Kidney (tissue), 14 donors: Measurements from ENCODE around the gene UPF1. TPM values are rescaled to one million over a fixed set of nuclear protein-coding genes. Genes with fewer than 3 reads are reported as not detected.

Source experiments
- DNase-seq, 5 donors: peaks; one replicate each; pipeline ENCODE4 v3.0.0-alpha.2; 2013 to 2020
- FAIRE-seq: peaks from 2 replicates; lab custom pipeline; 2012; peaks lifted over from hg19 to GRCh38; lab: Jason Lieb, UNC
- H3K27ac ChIP-seq, 2 donors: one replicate each; pipeline ENCODE4 v1.7.0; 2013; ENCODE audit warnings: low read depth in 2 of 2, low read length in 2 of 2, inconsistent platforms in 1 of 2
- H3K27me3 ChIP-seq: one replicate; pipeline ENCODE4 v1.7.1; 2013; ENCODE audit warnings: low read length, inconsistent platforms; ENCODE audit not compliant: control insufficient read depth, insufficient read depth
- H3K36me3 ChIP-seq, 3 donors: one replicate each; pipeline versions ENCODE4 v1.7.0 to v1.7.1; 2013; ENCODE audit warnings: low read length in 3 of 3, control low read depth in 1 of 3, inconsistent platforms in 1 of 3; ENCODE audit not compliant: insufficient read depth in 3 of 3, control insufficient read depth in 2 of 3
- H3K4me1 ChIP-seq, 3 donors: one replicate each; pipeline versions ENCODE4 v1.7.0 to v1.7.1; 2013; ENCODE audit warnings: low read length in 3 of 3, inconsistent platforms in 1 of 3, low read depth in 1 of 3; ENCODE audit not compliant: control insufficient read depth in 2 of 3, insufficient read depth in 2 of 3
- H3K4me3 ChIP-seq, 3 donors: one replicate each; pipeline versions ENCODE4 v1.7.0 to v1.8.1; 2013; ENCODE audit warnings: low read length in 3 of 3, control low read depth in 1 of 3, inconsistent platforms in 1 of 3
- H3K9ac ChIP-seq, 3 donors: one replicate each; pipeline versions ENCODE4 v1.7.0 to v1.7.1; 2013; ENCODE audit warnings: low read length in 3 of 3, control low read depth in 1 of 3, inconsistent platforms in 1 of 3
- H3K9me3 ChIP-seq, 3 donors: one replicate each; pipeline versions ENCODE4 v1.7.0 to v1.7.1; 2013; ENCODE audit warnings: low read length in 3 of 3, control low read depth in 1 of 3, inconsistent platforms in 1 of 3; ENCODE audit not compliant: control insufficient read depth in 2 of 3, insufficient read depth in 1 of 3
- intact Hi-C: fragments of 100-400 bp; cut with DNase I; formaldehyde crosslinking; loops from one replicate; pipeline ENCODE4 v1.11.1; 2022
- polyA plus RNA-seq: library from polyadenylated mRNA; stranded (reverse); fragments of 350-450 nt; fragmentation: Illumina TruSeq; extraction: RNeasy Lipid Tissue Mini Kit (QIAGEN cat#74804); gene quantifications from one replicate; pipeline ENCODE4 v1.2.3, GENCODE V29; 2014; ENCODE audit warnings: low read depth, low replicate concordance; ENCODE audit not compliant: insufficient read depth
- total RNA-seq: library from RNA; stranded (reverse); fragmentation: NEBNext Ultra II Directional; extraction: Animal tissue kit (Norgen Biotek cat#: 25700); gene quantifications from one replicate; pipeline ENCODE4 v1.2.1, GENCODE V29; 2021
- TF ChIP-seq, protein P1 (sequence below): IDR thresholded peaks from 3 replicates; pipeline ENCODE4 v1.5.1; 2012; ENCODE audit warnings: mild to moderate bottlenecking, moderate library complexity, borderline replicate concordance; ENCODE audit not compliant: insufficient read depth; ENCODE audit errors: extremely low read depth
- donor health status: control.
- donor health status: control.
- donor health status: control.
- donor health status: control.
- donor health status: control.
- donor health status: DM: yes; HTN: yes; CAD: no.
- donor health status: Normal renal cell carcinoma (clear cell type).

UPF1 gene
- total and polyA plus RNA-seq, 2 donors from 2014 or later, result 34.2 to 70.1 TPM

DNA sequence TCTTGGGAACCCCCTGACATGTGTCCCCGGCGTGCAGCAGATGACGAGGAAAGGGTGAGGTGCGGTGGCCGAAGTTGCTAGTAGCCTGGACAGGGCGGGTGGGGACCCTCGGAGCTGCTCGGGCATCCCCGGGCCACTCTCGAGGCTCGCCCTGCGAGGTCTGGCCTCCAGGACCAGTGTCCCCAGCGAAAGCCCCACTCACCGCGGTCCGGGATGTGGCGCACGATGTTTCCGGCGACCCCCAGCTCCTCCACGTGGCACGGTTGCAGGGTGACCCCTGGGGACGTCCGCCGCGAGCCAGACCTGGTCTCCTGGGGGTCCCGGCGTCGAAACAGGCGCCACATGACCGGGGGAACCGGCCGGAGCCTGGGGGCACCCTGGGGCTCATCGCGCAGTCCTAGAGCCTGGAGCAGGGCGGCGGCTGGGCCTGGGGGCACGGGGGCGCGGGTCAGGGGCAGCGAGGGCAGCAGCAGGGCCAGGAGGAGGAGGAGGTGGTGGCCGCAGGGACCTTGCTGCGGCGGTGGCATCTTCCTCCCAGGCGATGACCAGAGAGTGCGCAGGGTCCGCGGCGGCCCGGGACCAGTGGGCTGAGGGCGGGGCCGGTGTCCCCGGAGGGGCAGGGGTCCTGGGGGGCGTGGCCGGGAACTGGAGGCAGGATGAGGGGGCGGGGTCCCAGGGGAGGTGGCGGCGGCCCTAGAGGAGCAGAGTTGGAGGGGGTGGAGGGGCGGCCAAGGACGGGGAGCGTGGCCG is 38.2 kb downstream of the UPF1 start:
- no peak overlapping the region for H3K9ac ChIP-seq
- H3K27ac ChIP-seq, result no peak overlapping the region
- DNase-seq (no peak), FAIRE-seq (no peak)
- TF ChIP-seq, protein P1, sequence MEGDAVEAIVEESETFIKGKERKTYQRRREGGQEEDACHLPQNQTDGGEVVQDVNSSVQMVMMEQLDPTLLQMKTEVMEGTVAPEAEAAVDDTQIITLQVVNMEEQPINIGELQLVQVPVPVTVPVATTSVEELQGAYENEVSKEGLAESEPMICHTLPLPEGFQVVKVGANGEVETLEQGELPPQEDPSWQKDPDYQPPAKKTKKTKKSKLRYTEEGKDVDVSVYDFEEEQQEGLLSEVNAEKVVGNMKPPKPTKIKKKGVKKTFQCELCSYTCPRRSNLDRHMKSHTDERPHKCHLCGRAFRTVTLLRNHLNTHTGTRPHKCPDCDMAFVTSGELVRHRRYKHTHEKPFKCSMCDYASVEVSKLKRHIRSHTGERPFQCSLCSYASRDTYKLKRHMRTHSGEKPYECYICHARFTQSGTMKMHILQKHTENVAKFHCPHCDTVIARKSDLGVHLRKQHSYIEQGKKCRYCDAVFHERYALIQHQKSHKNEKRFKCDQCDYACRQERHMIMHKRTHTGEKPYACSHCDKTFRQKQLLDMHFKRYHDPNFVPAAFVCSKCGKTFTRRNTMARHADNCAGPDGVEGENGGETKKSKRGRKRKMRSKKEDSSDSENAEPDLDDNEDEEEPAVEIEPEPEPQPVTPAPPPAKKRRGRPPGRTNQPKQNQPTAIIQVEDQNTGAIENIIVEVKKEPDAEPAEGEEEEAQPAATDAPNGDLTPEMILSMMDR, result no peak
- intact Hi-C loops, result no loop called here
- no peaks in the 10 kb centered on the region for H3K4me1 ChIP-seq
- H3K9me3 ChIP-seq, result no peaks in the 10 kb centered on the region
- no peaks in the 10 kb centered on the region for H3K27me3 ChIP-seq
- peaks cover 0 to 26% (median 2%) of the 10 kb centered on the region in 3 donors for H3K36me3 ChIP-seq
- H3K4me3 ChIP-seq, result no peak overlapping the region

DNA sequence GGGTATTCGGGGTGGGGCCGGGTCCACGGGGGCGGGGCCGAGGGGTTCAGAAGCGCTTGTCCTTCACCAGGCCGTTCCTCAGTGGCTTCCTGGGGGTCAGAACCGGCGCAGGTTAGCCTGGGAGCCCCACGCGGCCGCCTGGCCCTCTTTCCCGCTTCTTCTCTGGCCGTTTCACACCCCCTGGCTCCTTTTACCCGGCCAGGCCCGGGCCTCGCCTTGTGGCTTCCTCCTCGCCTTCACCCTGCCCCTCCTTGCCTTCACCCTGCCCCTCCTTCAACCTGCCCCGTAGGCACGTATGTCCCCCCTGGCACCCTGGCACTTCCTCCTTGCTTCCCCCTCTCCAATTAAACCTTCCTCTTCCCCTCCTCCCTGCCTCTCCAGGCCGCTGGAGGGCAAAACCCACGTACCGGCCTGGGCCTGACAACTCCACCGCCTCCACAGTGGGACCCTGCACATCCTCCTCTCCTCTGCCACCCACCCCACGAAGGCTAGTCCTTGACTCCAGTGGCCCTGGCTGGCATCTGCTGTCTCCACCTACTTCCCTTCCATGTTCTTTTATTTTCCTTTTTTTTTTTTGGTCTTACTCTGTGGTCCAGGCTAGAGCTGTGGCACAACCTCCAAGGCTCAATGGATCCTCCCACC is 38.9 kb downstream of the UPF1 start:
- H3K9me3 ChIP-seq, result no peaks in the 10 kb centered on the region
- no peaks in the 10 kb centered on the region for H3K4me1 ChIP-seq
- no peak overlapping the region for H3K4me3 ChIP-seq
- no peak overlapping the region for H3K9ac ChIP-seq
- H3K36me3 ChIP-seq, result peaks cover 0 to 20% (median 0%) of the 10 kb centered on the region in 3 donors
- no peaks in the 10 kb centered on the region for H3K27me3 ChIP-seq
- FAIRE-seq (no peak), DNase-seq (no peak)
- H3K27ac ChIP-seq, result no peak overlapping the region
- intact Hi-C loops, result no loop called here
- TF ChIP-seq, protein P1, result no peak

DNA sequence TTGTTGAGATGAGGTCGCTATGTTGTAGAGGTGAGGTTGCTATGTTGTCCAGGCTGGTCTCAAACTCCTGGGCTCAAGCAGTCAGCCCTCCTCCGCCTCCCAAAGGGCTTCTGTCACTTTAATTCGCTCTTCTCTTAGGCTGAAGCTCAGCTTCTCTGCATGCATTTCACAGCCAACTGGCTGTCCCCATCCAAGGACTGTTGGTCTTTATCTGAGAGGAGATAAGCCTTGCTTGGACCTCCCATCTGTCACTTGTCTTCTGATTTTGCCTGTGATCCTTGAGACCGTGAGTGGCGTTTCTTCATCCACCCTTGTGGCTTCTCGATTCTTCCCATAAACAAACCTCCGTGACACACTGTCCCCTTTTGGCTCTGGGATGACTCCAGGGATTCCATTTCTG is 39.8 kb downstream of the UPF1 start:
- intact Hi-C loops, result no loop called here
- no peak overlapping the region for H3K27ac ChIP-seq
- DNase-seq (no peak), FAIRE-seq (no peak)
- no peaks in the 10 kb centered on the region for H3K9me3 ChIP-seq
- H3K9ac ChIP-seq, result no peak overlapping the region
- H3K36me3 ChIP-seq, result peaks cover 0 to 13% (median 0%) of the 10 kb centered on the region in 3 donors
- TF ChIP-seq, protein P1, result no peak
- no peaks in the 10 kb centered on the region for H3K4me1 ChIP-seq
- no peaks in the 10 kb centered on the region for H3K27me3 ChIP-seq
- no peak overlapping the region for H3K4me3 ChIP-seq
